ENCODE data around the gene PRPF6.

DNA sequence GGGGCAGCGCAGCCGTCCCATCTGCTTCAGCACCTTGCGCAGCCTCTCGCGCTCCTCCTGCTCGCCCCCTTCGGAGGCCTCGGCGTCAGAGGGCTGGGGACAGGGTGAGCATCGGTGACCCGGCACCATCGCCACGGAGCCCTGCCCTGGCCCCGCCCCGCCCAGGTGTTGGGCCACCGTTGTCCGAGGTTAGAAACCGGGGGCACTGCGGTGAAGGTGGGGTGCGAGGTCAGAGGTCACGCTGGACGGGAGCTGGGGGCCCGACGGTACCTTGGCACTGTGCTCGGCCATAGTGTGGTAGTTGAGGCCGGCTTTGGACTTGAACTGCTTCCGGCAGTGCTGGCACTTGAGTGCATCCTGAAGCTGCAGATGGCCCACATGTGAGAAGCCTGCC lies 17.6 kb upstream of the PRPF6 start:
- TF ChIP-seq, protein P1, sequence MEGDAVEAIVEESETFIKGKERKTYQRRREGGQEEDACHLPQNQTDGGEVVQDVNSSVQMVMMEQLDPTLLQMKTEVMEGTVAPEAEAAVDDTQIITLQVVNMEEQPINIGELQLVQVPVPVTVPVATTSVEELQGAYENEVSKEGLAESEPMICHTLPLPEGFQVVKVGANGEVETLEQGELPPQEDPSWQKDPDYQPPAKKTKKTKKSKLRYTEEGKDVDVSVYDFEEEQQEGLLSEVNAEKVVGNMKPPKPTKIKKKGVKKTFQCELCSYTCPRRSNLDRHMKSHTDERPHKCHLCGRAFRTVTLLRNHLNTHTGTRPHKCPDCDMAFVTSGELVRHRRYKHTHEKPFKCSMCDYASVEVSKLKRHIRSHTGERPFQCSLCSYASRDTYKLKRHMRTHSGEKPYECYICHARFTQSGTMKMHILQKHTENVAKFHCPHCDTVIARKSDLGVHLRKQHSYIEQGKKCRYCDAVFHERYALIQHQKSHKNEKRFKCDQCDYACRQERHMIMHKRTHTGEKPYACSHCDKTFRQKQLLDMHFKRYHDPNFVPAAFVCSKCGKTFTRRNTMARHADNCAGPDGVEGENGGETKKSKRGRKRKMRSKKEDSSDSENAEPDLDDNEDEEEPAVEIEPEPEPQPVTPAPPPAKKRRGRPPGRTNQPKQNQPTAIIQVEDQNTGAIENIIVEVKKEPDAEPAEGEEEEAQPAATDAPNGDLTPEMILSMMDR (conservative IDR thresholded peaks at IDR 0.05) = no peak
- no peak for TF ChIP-seq EZH2 (IDR thresholded peaks at IDR 0.05; ENCODE audit: low read depth)

All from PC-9 (cell line).